Activated T-cell treated with anti-CD3 and anti-CD28 coated beads for 4 hours (primary cell): Measurements from ENCODE around the gene POU4F3.
"Not testable (repeated sequence)": the region's sequence is repeated elsewhere in the genome, so short reads cannot be mapped to it uniquely, and the experiment has no call there.

Experiments
- DNase-seq: peaks from one replicate; pipeline ENCODE4 v3.0.0-alpha.2; 2020

POU4F3 gene

GRCh38 chr5:146338774-146339714 is at the start of gene POU4F3:
Gene POU4F3, plus strand, starts transcription at chr5:146338839. Its CDS starts 274 bp downstream, at chr5:146339113.
- DNase-seq: no peak

- DNase-seq: no peak
These were observed 48.3 kb upstream of the POU4F3 start for GRCh38 chr5:146290318-146290717.

- DNase-seq: no peak
These were observed 47.1 kb upstream of the POU4F3 start for GRCh38 chr5:146291421-146292074.

GRCh38 chr5:146296245-146296644 is 42.4 kb upstream of the POU4F3 start:
- DNase-seq: no peak

- not testable (repeated sequence) for DNase-seq
These were observed 39.7 kb upstream of the POU4F3 start for GRCh38 chr5:146298920-146299319.

- no peak for DNase-seq
These were observed 37.0 kb upstream of the POU4F3 start for GRCh38 chr5:146301626-146302025.

GRCh38 chr5:146302406-146302805 is 36.2 kb upstream of the POU4F3 start:
- no peak for DNase-seq

- DNase-seq: no peak
These were observed 31.8 kb upstream of the POU4F3 start for GRCh38 chr5:146306838-146307237.

- DNase-seq: no peak
These were observed 30.8 kb upstream of the POU4F3 start for GRCh38 chr5:146307796-146308195.

- no peak for DNase-seq
These were observed 28.1 kb upstream of the POU4F3 start for GRCh38 chr5:146310540-146310939.

GRCh38 chr5:146311278-146311677 is 27.4 kb upstream of the POU4F3 start:
- no peak for DNase-seq

- DNase-seq: no peak
These were observed 25.6 kb upstream of the POU4F3 start for GRCh38 chr5:146313027-146313426.

GRCh38 chr5:146321571-146321970 is 17.1 kb upstream of the POU4F3 start:
- no peak for DNase-seq

GRCh38 chr5:146327257-146327870 is 11.3 kb upstream of the POU4F3 start:
- no peak for DNase-seq

GRCh38 chr5:146327989-146328388 is 10.7 kb upstream of the POU4F3 start:
- no peak for DNase-seq

GRCh38 chr5:146329697-146330096 is 8.9 kb upstream of the POU4F3 start:
- no peak for DNase-seq

- no peak for DNase-seq
These were observed 7.2 kb upstream of the POU4F3 start for GRCh38 chr5:146331423-146331822.

- DNase-seq: no peak
These were observed 4.5 kb upstream of the POU4F3 start for GRCh38 chr5:146334074-146334533.

GRCh38 chr5:146336197-146336596 is 2.4 kb upstream of the POU4F3 start:
- DNase-seq: no peak

GRCh38 chr5:146337264-146337904 is 1.3 kb upstream of the POU4F3 start:
- DNase-seq: no peak

GRCh38 chr5:146337928-146338327 is 711 bp upstream of the POU4F3 start:
- DNase-seq: no peak

GRCh38 chr5:146339715-146340259 is 1.1 kb downstream of the POU4F3 start:
- DNase-seq: no peak
